DMS53 treated with DMSO at 0.1 percent for 48 hours (cell line): ENCODE results near the gene CPLANE2.
"Not testable (repeated sequence)": the region's sequence is repeated elsewhere in the genome, so short reads cannot be mapped to it uniquely, and the experiment has no call there.

Source experiments
- DNase-seq: peaks from one replicate; lab custom pipeline; 2025; ENCODE audit not compliant: unreplicated experiment; lab: John Stamatoyannopoulos, UW

Gene CPLANE2

DNA sequence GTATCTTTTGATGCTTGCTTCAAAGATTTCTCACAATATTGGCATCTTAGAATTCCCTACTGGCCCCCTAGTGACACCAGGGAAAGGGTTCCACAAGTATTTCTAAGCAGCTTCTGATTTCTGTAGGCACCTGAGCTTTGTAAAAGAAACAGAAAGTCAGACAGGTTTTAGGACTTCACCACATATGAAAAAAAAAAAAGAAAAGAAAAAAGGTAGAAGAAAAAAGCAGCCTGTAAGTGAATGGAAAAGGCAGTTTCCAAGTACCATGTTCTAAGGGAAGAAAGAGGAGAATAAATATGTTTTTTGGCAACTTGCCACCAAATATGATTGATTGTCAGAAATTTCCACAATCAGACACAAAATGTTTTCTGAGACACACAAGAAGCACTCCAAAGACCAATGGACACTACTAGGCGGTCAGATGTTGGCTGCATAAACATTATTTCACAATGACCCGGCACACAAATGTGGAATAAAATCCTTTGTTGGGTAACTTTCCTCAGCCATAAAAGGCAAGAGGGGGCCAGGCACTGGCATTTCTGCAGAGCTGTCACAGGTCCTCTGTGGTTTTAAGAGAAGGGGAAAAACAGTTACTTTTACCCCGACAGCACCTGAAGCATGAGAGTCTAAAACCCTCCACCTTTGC, 12.7 kb upstream of the CPLANE2 start:
- DNase-seq: no peak

DNA sequence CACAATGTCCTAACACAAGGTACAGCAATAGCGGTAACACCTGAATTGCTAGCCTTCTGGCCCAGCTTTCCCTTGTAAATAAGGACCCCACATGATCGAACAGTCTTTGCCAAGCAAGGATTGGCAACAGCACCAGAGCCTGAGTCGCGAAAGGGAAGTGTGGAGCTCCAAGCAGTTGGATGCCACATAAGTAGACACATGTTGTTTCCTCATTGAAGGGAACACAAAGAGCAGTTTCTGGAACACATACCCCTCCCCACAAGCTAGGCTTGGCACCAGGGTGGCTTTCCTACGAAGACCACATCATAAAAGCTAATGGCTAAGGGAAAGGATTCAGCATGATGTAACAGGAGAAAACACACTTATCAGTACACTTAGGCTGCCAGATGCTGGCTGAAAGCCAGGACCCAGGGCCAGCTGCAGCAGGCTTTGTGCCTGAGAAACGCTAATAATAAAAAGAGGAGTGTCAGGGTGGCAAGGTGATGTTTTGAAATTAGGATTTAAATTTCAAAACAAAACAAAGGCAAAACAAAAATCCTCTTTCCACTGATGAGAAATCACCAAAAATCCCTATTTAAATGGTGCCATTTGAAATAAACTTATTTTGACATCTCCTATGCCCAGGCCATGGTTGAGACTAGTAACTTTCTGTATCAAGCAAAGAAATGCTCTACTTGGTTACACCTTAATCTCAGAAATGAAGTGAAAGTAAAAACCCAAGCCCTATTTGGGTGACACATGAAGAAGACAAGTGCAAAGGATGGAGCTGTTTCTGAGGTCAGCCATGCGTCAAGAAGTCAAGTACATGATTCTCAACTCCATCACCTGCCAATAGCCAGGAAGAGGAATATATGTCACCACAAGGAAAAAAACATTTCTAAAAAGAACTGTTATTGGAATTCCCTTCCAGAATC, 11.9 kb upstream of the CPLANE2 start:
- peak; percentile 92 for DNase-seq

DNA sequence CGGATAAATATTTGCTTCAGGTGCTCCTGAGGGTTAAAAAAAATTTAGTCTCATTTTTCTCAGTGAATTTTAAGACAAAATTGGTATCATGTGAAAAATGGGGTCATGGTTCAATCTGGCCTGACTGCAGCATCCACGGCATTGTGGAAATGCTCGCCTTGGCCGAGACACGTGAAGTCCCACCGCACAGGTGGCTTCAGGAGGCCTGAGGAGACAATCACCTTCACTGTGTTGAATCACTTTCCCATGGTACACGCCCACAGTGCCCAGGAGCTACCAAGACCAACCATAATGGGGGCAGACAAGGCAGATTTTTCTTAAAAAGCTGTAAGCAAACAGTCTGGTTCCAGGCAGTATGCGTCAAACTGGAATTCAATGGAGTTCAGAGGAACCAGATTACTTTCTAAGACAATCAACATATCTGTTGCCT, 11.0 kb upstream of the CPLANE2 start:
- no peak for DNase-seq

DNA sequence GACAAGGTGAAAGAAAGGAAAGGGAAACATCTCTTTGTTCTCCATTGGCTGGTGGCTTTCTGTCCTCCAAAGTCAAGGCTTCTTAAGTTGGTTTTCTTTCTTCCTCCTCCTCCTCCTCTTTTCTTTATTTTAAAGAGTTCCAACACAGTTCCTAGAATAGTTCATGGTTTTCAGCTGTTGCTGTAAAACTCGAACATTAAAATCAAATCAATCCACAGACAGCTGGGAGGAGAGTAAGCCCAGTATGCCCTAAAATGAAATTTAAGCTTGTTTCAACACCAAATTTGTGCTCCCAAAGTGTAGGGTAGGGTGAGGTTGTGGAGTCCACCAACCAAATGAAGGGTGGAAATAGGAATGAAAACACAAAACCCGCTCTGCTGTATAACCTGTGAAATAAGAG, 10.5 kb upstream of the CPLANE2 start:
- no peak for DNase-seq

DNA sequence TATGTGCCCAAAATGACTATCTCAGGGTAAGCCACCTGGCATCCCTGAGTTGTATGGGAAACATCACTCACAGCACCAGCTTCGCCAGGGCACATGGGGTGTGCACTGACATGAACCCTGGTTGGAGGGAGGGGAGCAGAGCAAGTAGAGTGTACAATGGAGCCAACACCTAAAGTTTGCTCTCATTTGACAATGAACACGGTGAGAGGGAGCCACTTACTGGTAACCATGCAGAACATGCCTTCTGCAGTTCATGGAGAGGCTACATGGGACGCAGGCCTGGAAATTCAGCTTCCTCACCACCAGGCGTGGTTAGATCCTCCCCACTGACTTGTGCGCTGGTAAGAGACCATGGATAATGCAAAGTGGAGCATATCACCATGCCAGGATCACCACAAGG, 10.0 kb upstream of the CPLANE2 start:
- DNase-seq: no peak

DNA sequence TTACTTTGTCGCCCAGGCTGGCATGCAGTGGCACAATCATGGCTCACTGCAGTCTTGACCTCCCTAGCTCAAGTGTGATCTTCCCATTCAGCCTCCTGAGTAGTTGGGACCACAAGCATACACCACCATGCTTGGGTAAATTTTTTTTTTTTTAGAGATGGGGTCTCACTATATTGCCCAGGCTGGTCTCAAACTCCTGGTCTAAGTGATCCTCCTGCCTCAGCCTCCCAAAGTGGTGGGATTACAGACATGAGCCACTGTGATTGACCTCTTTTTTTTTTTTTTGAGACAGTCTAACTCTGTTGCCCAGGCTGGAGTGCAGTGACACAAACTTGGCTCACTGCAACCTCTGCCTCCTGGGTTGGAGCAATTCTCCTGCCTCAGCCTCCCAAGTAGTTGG, 9.3 kb upstream of the CPLANE2 start:
- DNase-seq: not testable (repeated sequence)

DNA sequence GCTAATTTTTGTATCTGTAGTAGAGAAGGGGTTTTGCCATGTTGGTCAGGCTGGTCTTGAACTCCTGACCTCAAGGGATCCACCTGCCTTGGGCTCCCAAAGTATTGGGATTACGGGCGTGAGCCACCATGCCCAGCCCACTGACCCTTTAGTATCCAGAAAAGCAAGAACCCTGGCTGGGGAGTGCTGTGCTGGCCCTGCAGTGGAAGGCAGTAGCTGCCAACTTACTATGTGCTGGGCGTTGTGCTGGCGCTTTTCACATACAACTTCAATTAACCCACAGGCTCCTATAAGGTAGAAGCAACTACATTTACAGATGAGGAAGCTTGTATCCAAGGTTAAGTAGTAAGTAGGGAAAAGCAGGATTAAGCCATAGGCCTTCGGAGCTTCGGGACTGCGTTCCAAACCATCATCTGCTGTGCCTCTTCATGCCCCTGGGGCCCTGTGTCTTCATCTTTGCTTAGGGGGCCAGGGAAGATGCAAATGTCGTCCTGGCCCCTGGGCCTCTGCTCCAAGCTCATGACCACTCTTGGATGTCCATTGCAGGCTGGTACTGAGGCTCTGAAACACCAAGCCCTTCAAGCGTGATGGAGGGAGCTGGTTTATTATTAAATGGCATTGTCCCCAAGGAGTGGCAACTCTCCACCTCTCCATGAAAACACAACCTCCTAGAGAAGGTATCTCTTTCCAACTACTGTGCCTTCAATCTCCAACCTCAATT, 8.7 kb upstream of the CPLANE2 start:
- DNase-seq: no peak

DNA sequence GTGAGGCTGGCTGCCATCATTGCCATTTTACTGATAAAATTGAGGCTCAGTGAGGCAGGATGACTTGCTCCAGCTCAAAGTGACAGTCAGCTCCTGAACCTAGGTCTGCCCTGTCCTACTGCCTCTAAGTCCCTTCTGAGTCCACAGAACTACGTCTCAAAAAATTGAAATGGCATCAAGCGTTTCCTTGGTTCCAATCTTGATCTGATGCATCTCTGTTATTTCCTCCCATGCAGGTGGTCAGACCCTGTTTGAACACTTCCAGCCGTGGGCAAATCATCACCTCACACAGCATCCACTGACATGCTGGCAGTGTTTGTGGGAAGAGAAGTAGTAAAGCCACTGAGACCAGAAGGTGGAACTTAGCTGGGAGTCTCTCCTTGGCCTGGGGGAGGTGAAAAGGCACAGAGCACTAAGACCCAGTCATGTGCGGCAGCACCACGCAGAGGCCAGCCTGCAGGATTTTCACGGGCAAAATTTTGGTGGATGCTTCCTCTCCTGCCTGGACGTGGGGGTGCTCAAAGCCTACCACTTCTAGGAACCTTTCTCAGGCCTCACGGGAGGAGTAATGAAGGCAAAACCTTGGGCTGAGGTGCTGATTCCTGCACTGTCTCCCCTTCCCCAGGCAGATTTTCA, 7.8 kb upstream of the CPLANE2 start:
- no peak for DNase-seq

DNA sequence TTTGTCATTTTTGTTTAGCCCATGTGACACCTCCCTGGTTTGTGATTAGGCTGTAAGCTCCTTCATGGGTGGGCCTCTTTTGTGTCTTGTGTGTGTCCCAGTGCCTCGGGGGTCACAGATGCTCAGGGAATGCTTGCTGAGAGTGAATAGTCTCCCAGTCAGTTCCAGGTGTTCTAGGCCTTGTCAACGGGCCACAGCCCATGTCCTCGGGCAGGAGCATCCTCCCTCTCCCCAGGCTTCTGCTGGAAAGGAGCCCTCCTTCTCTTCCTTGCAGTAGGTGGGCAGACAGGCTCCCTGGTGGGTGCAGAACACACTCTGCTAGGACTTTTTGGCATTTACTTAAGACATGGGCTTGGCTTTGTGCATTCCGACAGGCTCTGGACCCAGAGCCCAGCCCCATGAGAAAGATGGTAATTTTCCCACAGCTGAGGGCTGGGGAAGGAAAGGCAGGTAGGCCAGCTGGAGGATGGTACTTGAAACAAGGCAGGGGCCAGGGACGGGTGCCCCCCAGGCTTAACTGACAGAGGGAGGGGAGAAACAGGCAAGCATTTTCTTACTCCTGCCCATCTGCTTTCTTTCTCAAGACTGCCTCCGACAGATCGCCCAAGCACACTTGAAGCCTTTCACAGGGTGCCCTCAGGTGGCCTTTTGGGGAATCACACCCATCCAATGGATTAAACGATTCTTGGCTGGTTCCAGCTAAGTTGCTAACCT, 7.1 kb upstream of the CPLANE2 start:
- peak; percentile 65 for DNase-seq

DNA sequence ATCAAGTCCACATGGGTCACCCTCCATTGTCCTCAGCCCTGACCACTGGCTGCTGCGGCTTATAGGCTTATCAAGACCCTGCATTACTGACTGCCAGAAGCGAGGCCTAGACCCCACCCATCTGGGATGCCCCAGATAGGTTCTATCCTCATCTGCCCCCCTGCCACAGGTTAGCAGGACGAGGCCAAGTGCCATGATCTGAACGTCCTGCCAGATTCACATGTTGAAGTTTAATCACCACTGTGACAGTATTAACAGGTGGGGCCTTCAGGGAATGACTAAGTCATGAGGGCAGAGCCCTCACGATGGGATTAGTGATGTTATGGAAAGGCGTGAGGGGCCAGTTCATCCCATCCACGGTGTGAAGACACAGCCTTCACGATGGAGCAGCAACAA, 6.2 kb upstream of the CPLANE2 start:
- DNase-seq: no peak

DNA sequence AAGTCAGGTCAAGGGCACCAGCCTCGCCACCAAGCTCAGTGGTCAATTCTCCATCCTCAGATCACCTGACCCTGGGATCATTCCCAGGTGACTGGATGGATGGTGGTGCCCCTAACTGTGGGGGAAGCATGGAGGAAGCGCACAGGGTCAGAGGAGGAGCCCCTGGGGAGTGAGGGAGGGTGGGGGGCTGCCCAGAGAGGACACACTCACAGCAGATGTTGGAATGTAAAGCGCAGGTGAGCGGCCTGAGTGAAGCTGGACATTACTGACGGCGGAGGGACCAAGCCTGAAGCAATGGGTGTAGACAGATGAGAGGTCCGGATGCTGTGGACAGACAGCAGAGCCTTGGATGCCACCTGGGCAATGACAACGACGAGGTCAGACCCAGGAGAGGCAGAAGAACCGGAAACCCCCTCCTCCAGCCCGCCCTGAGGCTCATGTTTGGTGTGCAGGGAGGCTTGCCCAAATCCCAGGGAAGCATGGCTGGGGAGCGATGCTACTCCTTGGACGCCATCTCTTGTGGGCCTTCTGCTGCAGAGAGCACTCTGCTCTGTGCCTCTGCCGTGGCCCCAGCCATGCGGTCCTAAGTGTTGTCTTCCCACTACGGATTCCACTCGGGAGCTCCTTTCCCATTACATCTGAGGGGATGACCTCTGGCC, 5.7 kb upstream of the CPLANE2 start:
- no peak for DNase-seq

DNA sequence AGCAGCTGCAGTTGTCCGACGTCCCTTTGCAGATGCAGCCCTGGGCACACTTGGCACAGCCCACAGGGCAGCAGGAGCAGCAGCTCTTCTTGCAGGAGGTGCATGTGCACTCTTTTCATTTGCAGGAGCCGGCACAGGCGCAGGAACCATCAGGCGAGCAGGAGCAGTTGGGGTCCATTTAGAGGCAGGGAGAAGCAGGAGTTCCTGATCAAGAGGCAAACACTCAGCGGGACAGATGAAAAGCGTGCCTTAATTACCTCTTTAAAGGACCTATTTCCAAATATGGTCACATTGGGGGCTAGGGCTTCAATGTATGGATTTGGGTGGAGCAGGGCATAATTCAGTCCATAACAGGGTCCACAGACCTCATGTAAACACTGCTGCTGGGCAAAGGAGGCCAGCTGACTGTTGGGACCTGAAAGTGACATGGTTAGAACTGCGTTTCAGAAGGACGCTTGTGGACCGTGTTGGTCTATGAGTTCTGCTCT, 4.3 kb upstream of the CPLANE2 start:
- no peak for DNase-seq

DNA sequence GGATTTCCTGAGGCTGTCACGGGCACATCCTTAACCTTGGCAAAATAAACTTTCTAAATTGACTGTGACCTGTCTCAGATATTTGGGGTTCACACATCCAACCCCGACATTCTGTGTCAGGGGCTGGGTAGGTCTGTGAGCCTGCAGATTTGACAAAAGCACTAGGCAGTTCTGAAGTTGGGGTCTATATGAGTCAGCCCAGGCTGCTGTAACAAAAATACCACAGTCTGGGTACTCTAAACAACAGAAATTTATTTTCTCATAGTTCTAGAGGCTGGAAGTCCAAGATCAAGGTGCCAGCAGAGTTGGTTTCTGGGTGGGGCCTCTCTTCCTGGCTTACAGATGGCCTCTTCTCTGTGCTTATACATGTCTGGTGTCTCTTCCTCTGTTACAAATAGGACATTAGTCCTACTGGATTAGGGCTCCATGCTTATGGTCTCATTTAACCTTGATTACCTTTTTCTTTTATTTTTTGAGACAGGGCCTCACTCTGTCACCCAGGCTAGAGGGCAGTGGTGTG, 3.0 kb upstream of the CPLANE2 start:
- DNase-seq: no peak

DNA sequence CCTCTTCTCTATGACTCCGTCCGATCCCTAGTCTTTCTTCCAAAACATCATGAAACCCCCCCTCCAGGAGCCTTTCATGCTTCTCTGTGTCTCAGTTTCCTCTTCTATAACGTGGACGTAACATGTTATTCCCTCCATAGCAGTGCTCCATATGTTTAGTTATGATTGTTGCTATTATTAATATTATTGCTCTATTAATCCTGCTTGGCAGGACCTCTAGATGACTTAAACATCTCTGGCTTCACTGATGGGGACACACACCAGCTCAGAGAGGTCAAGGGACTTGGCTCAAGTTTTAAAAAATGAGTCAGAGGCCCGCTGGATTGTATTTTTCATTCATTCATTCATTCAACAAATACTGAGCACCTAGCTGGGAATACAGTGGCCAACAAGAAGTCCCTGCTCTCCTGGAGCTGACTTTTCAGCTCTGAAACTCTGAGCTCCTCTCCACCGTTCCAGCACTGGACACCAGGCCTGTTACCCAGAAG, 404 bp upstream of the CPLANE2 start:
- DNase-seq: no peak

DNA sequence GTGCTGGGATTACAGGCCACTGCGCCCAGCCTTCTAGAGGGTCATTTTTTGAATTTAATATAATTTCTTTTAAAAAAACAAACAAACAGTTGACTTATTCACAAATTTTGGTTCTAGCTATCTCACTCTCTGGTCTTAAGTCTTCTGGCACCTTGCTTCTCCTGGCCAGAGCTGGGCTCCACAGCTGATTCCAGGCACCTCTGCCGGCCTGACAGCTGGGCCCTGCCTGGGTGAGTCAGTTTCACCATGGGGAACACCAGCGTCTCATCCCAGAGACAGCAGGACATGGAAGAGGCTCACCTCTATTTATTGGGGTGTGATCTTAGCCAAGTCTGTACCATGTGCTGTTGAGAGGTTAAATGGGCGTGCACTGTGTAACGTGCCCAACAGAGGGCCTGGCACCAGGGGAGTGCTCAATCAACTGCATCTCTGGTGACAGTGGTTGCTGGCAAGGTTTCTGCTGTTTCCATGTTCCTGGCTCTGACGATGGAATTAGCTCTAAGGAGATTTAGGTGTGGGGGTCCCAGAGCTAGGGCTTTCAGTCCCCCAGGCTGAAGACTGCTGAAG, 956 bp downstream of the CPLANE2 start:
- peak; percentile 64 for DNase-seq

DNA sequence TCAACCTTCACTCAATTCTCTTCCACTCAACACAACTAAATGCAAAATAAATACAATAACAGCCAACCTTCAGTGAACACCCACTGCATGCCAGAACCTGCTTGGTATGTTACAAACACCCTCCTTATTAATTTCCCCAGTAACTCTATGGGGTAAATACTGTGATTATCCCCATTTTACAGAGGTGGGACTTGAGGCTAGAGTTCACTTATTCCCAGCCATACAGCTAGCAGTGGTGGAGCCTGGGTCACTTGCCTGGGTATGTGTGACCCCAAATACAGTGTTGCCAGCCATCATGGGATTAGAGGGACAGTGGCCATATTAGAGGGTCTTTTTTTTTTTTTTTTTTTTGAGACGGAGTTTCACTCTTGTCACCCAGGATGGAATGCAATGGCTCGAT, 1.6 kb downstream of the CPLANE2 start:
- DNase-seq: no peak

DNA sequence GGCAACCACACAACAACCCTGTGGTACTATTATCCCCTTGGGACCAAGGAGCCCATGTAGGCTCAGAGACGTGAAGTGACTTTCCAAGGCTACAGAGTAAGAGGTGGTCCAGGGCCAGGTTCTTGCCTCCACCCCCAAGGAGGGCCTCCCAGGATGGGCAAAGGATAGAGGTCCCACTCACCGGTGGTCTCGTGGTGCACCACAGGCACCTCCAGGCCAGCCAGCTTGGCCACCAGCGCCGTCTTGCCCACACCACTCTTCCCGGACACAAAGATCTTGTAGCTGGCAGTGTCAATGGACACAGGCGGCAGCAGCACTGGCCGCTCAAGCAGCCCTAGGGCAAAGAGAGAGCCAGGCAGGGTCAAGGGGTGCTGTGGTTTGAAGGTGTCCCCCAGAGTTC, 3.6 kb downstream of the CPLANE2 start:
- no peak for DNase-seq

DNA sequence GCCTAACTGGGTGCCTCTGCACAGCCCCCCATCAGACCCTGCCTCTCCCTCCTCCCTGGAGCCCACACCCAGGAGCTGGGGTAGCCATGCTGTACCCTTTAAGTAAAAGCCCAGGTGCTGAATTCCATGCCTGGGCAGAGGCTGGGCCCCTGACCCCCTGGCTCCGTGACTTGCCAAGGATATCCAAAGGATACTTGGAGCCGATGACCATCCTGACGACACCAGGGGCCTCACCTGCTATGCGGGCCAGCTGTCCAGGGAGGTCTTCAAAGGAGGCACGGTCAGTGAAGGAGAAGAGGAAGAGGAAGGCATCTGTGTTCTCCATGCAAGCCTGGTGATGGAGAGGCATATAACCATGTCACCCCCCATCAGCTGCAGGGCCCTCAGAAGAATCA, 4.7 kb downstream of the CPLANE2 start:
- no peak for DNase-seq
